ENCODE measurements around the gene RPL22L1. TPM values are rescaled to one million over a fixed set of nuclear protein-coding genes. Genes with fewer than 3 reads are reported as not detected.

Gene RPL22L1
- polyA plus RNA-seq, 1 donor from 2014 or later = 86.6 TPM

DNA sequence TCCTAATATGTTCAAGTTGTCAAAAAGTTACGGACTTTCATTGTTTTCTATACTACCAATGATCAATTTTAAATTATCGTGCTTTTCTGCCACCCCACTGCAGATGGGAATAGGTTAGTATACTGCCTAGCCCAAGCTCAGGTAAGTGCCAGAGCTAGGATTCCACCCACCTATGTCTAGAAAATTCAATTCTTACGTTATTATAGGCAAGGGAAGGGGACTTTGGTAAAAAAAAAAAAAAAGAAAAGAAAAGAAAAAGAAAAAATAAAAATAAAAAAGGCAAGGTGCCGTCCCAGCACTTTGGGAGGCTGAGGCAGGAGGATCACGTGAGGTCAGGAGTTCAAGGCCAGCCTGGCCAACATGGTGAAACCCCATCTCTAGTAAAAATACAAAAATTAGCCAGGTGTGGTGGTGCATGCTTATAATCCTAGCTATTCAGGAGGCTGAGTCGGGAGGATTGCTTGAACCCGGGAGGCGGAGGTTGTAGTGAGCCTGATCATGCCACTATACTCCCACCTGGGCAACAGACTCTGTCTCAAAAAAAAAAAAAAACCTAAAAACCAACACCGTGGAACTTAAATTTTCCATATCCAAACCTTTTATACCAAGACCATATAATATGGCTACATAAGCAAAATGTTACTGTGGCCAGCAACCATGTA lies 1.3 kb downstream of the RPL22L1 start:
- Histone ChIP-seq H3K4me2 (ENCODE audit: low read length) (peak overlapping the region; percentile 99), H3K9me2 (ENCODE audit: insufficient read depth, low read length) (no peaks in the 10 kb centered on the region), H3K79me2 (replicated peaks; ENCODE audit: insufficient read depth, low read length) (peaks cover 21% of the 10 kb centered on the region), H3K36me3 (ENCODE audit: insufficient read depth, low read length) (peaks cover 9% of the 10 kb centered on the region), H3K27ac (ENCODE audit: low read length) (no peak overlapping the region), H4K20me1 (ENCODE audit: insufficient read depth) (no peaks in the 10 kb centered on the region), H3F3A (ENCODE audit: insufficient read depth, low read length, poor library complexity, severe bottlenecking) (peaks cover 3% of the 10 kb centered on the region), H3K9me3 (ENCODE audit: low read length) (no peaks in the 10 kb centered on the region), H3K4me3 (ENCODE audit: low read length) (peak overlapping the region; percentile 66), H3K9ac (ENCODE audit: low read length) (no peak overlapping the region), H3K27me3 (ENCODE audit: insufficient read depth, low read depth, low read length) (no peaks in the 10 kb centered on the region), H2AFZ (ENCODE audit: low read depth, low read length) (no peak overlapping the region)
- TF ChIP-seq EZH2 (IDR thresholded peaks at IDR 0.05; ENCODE audit: borderline replicate concordance, insufficient read depth, low read length, poor library complexity, severe bottlenecking) (no peak), EP300 (conservative IDR thresholded peaks at IDR 0.05; ENCODE audit: poor library complexity, severe bottlenecking) (no peak), SMC3 (conservative IDR thresholded peaks at IDR 0.05; ENCODE audit: poor library complexity) (no peak), TAF1 (IDR thresholded peaks at IDR 0.05; ENCODE audit: low read depth) (no peak), POLR2AphosphoS5 (IDR thresholded peaks at IDR 0.05) (no peak), MXI1 (conservative IDR thresholded peaks at IDR 0.05; ENCODE audit: poor library complexity, severe bottlenecking) (no peak), RAD21 (conservative IDR thresholded peaks at IDR 0.05) (no peak)
- TF ChIP-seq, protein P1, sequence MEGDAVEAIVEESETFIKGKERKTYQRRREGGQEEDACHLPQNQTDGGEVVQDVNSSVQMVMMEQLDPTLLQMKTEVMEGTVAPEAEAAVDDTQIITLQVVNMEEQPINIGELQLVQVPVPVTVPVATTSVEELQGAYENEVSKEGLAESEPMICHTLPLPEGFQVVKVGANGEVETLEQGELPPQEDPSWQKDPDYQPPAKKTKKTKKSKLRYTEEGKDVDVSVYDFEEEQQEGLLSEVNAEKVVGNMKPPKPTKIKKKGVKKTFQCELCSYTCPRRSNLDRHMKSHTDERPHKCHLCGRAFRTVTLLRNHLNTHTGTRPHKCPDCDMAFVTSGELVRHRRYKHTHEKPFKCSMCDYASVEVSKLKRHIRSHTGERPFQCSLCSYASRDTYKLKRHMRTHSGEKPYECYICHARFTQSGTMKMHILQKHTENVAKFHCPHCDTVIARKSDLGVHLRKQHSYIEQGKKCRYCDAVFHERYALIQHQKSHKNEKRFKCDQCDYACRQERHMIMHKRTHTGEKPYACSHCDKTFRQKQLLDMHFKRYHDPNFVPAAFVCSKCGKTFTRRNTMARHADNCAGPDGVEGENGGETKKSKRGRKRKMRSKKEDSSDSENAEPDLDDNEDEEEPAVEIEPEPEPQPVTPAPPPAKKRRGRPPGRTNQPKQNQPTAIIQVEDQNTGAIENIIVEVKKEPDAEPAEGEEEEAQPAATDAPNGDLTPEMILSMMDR (IDR thresholded peaks at IDR 0.05; ENCODE audit: poor library complexity, severe bottlenecking) = no peak
- TF ChIP-seq, protein P2, sequence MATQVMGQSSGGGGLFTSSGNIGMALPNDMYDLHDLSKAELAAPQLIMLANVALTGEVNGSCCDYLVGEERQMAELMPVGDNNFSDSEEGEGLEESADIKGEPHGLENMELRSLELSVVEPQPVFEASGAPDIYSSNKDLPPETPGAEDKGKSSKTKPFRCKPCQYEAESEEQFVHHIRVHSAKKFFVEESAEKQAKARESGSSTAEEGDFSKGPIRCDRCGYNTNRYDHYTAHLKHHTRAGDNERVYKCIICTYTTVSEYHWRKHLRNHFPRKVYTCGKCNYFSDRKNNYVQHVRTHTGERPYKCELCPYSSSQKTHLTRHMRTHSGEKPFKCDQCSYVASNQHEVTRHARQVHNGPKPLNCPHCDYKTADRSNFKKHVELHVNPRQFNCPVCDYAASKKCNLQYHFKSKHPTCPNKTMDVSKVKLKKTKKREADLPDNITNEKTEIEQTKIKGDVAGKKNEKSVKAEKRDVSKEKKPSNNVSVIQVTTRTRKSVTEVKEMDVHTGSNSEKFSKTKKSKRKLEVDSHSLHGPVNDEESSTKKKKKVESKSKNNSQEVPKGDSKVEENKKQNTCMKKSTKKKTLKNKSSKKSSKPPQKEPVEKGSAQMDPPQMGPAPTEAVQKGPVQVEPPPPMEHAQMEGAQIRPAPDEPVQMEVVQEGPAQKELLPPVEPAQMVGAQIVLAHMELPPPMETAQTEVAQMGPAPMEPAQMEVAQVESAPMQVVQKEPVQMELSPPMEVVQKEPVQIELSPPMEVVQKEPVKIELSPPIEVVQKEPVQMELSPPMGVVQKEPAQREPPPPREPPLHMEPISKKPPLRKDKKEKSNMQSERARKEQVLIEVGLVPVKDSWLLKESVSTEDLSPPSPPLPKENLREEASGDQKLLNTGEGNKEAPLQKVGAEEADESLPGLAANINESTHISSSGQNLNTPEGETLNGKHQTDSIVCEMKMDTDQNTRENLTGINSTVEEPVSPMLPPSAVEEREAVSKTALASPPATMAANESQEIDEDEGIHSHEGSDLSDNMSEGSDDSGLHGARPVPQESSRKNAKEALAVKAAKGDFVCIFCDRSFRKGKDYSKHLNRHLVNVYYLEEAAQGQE (IDR thresholded peaks at IDR 0.05; ENCODE audit: borderline replicate concordance) = no peak

DNA sequence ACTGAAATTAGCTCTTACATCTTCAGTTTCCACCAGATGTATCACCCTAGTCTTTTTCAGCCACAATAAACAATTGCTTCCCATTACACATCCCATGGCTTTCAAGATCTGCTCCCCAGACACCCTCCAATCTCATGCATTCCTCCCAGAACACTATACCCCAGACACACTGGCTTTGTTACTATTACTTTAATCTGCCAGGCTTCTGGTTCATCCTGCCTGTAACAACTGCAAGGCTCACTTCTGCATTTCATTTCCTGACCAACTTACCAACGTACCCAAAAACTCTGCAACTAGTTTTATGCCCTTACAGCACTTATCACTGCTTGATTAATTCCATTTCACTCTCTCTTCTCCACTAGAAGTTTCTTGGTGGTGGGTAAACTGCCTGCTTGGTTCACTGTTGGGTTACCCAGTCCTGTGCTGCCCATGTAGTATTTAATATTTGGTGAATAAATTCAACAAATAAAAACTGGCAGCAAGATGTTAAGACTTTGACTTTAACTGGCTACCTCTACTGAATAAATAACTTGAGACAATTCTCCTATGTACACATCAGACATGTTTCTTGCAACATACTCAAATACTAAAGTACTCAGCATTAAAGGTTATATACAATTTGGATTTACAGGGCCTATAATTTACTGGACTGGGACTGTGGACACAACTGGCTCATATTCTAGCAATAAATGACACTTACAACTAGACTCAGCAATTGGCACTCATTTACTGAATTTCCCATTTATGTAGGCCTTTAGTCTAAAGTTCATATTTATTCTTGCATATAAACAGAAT lies 2.7 kb downstream of the RPL22L1 start:
- Histone ChIP-seq H3K4me3 (ENCODE audit: low read length) (peak overlapping the region; percentile 14), H3K27ac (ENCODE audit: low read length) (no peak overlapping the region), H3K36me3 (ENCODE audit: insufficient read depth, low read length) (peaks cover 9% of the 10 kb centered on the region), H3K9ac (ENCODE audit: low read length) (no peak overlapping the region), H3F3A (ENCODE audit: insufficient read depth, low read length, poor library complexity, severe bottlenecking) (peaks cover 3% of the 10 kb centered on the region), H3K9me2 (ENCODE audit: insufficient read depth, low read length) (no peaks in the 10 kb centered on the region), H2AFZ (ENCODE audit: low read depth, low read length) (no peak overlapping the region), H3K79me2 (replicated peaks; ENCODE audit: insufficient read depth, low read length) (peaks cover 21% of the 10 kb centered on the region), H3K27me3 (ENCODE audit: insufficient read depth, low read depth, low read length) (no peaks in the 10 kb centered on the region), H4K20me1 (ENCODE audit: insufficient read depth) (no peaks in the 10 kb centered on the region), H3K4me2 (ENCODE audit: low read length) (no peak overlapping the region), H3K9me3 (ENCODE audit: low read length) (no peaks in the 10 kb centered on the region)
- TF ChIP-seq, protein P2 (IDR thresholded peaks at IDR 0.05; ENCODE audit: borderline replicate concordance) = no peak

Measured in neural cell (in vitro differentiated cells).